Measurements from ENCODE around the gene TPD52L1. TPM values are rescaled to one million over a fixed set of nuclear protein-coding genes. Genes with fewer than 3 reads are reported as not detected.

TPD52L1 gene
- total and polyA plus RNA-seq, 2 donors = 23.6 to 160 TPM

DNA sequence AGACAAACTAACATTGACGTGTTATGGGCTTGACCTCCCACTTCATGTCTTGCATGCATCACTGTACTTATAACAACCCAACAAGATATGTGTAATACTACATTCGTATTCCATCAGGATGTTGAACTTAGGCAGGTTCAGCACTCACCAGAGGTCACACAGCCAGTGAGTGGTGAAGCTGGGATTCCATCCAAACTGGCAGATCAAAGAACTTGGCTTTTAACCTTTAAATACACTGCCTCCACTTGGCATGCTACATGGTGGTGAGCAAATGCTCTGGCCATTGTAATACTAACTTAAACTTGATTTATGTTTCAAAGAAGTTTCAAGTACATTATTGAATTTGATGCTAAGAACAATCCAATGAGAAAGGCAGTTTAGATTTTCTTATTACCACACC, 158.9 kb downstream of the TPD52L1 start:
- no peaks in the 10 kb centered on the region for H3K4me1 ChIP-seq (ENCODE audit: insufficient read depth)
- WGBS = 65% methylated on average over 2 of the region's 2 CpGs
- H3K27ac ChIP-seq (ENCODE audit: low read depth) = no peak overlapping the region
- H3K4me3 ChIP-seq (ENCODE audit: low read depth, low read length) = no peak overlapping the region
- DNase-seq (ENCODE audit: extremely low spot score) = no peak
- H3K36me3 ChIP-seq (ENCODE audit: insufficient read depth) = no peaks in the 10 kb centered on the region

DNA sequence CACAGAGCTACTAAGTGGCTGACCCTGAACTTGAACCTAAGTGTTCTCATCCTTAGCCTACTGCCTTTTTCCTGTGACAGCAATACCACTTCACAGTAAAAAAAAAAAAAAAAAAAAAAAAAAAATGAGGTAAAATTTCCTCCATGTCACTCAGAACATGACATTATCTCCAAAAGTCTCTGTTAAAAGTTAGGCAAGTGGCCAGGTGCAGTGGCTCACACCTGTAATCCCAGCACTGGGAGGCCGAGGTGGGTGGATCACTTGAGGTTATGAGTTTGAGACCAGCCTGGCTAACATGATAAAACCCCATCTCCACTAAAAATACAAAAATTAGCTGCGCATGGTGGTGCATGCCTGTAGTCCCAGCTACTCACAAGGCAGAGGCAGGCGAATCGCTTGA, 159.4 kb downstream of the TPD52L1 start:
- H3K36me3 ChIP-seq (ENCODE audit: insufficient read depth) = no peaks in the 10 kb centered on the region
- H3K27ac ChIP-seq (ENCODE audit: low read depth) = no peak overlapping the region
- H3K4me1 ChIP-seq (ENCODE audit: insufficient read depth) = no peaks in the 10 kb centered on the region
- WGBS = 86% methylated on average over 4 of the region's 4 CpGs
- no peak for DNase-seq (ENCODE audit: extremely low spot score)
- no peak overlapping the region for H3K4me3 ChIP-seq (ENCODE audit: low read depth, low read length)

Other genes with a start within 250 kb of the TPD52L1 start
- 51.7 TPM for gene RNF217, start 191.3 kb upstream of the TPD52L1 start, total RNA-seq
- 7.9 TPM for gene RNF217, start 191.3 kb upstream of the TPD52L1 start, polyA plus RNA-seq
- 44.6 TPM for gene HDDC2, start 148.2 kb downstream of the TPD52L1 start, total RNA-seq
- 53.5 TPM for gene HDDC2, start 148.2 kb downstream of the TPD52L1 start, polyA plus RNA-seq

Data from urinary bladder (tissue), 4 donors.